A549 (cell line): ENCODE measurements around the gene MIA2. TPM values are rescaled to one million over a fixed set of nuclear protein-coding genes. Genes with fewer than 3 reads are reported as not detected.

ENCODE experiments used
- ATAC-seq, 2 experiments: fragments of 200-7000 bp in 1 of 2; fragments of >200 bp in 1 of 2; cut with Nextera tagmentation in 1 of 2; cut with Tn5 transposase in 1 of 2; 3 replicates each; pipeline versions ENCODE4 v1.8.0 to v1.9.1; 2018 to 2020; ENCODE audit warnings: mild to moderate bottlenecking in 1 of 2, moderate library complexity in 1 of 2
- CTCF ChIA-PET: fragments of 300-600 bp; sonication (Branson Sonifier 250); formaldehyde crosslinking; extraction: SDS; loops from one replicate; lab custom pipeline; 2021; ENCODE audit warnings: antibody characterized with exemption, inconsistent platforms; lab: Yijun Ruan, JAX
- POLR2A ChIA-PET: fragments of 350-600 bp; formaldehyde crosslinking; extraction: SDS; loops from one replicate; lab custom pipeline; 2021; ENCODE audit warnings: antibody characterized with exemption, inconsistent platforms; lab: Yijun Ruan, JAX
- DNase-seq, 2 experiments: peaks; one replicate each; pipeline versions ENCODE4 v3.0.0 to v3.0.0-alpha.2; 2011 to 2016; ENCODE audit warnings: low read depth in 1 of 2, low spot score in 1 of 2
- FAIRE-seq: peaks from 2 replicates; lab custom pipeline; 2011; peaks lifted over from hg19 to GRCh38; lab: Jason Lieb, UNC
- H3K27ac ChIP-seq, 2 experiments: fragments of >200 bp; sonication (Bioruptor Twin); formaldehyde crosslinking; 3 replicates each; pipeline ENCODE4 v1.5.1; 2016 to 2017
- H3K4me1 ChIP-seq: fragments of >200 bp; sonication (Bioruptor Twin); formaldehyde crosslinking; 3 replicates; pipeline ENCODE4 v1.6.1; 2016
- H3K4me2 ChIP-seq: fragments of >200 bp; sonication (Bioruptor Twin); formaldehyde crosslinking; 3 replicates; pipeline ENCODE4 v1.6.1; 2016
- H3K4me3 ChIP-seq: fragments of >200 bp; sonication (Bioruptor Twin); formaldehyde crosslinking; 3 replicates; pipeline ENCODE4 v1.5.1; 2016
- H3K9me3 ChIP-seq: fragments of >200 bp; sonication (Bioruptor Twin); formaldehyde crosslinking; 3 replicates; pipeline ENCODE4 v1.6.1; 2016
- ATOH8 ChIP-seq: fragments of 250-450 bp; sonication (Bioruptor Pico); IDR thresholded peaks from 2 replicates; pipeline ENCODE4 v1.5.0; 2020; ENCODE audit warnings: low read depth, mild to moderate bottlenecking, moderate library complexity
- CBX2 ChIP-seq: fragments of 200-600 bp; sonication (generic); IDR thresholded peaks from 2 replicates; pipeline ENCODE4 v1.6.1; 2016; ENCODE audit warnings: low read depth, mild to moderate bottlenecking, borderline replicate concordance
- CHD2 ChIP-seq: fragments of 150-350 bp; IDR thresholded peaks from 2 replicates; pipeline ENCODE4 v1.6.1; 2014; ENCODE audit warnings: low read length; ENCODE audit not compliant: partially characterized antibody
- EHF ChIP-seq: fragments of 250-450 bp; sonication (Bioruptor Pico); IDR thresholded peaks from 2 replicates; pipeline ENCODE4 v1.5.0; 2020; ENCODE audit warnings: mild to moderate bottlenecking
- FOSB ChIP-seq: fragments of 250-450 bp; sonication (Bioruptor Pico); IDR thresholded peaks from 2 replicates; pipeline ENCODE4 v1.5.0; 2020; ENCODE audit warnings: mild to moderate bottlenecking, moderate library complexity
- HDAC2 ChIP-seq: fragments of 200-600 bp; sonication (generic); IDR thresholded peaks from 2 replicates; pipeline ENCODE4 v1.6.1; 2016
- HES2 ChIP-seq: fragments of >200 bp; sonication (Bioruptor Twin); formaldehyde crosslinking; IDR thresholded peaks from 2 replicates; pipeline ENCODE4 v1.6.1; 2016
- HOXB13 ChIP-seq: fragments of 250-450 bp; sonication (Bioruptor Pico); IDR thresholded peaks from 2 replicates; pipeline ENCODE4 v1.5.0; 2020; ENCODE audit warnings: low read depth, mild to moderate bottlenecking, moderate library complexity
- HOXB5 ChIP-seq: fragments of 250-450 bp; sonication (Bioruptor Pico); IDR thresholded peaks from 2 replicates; pipeline ENCODE4 v1.5.0; 2020; ENCODE audit warnings: mild to moderate bottlenecking, moderate library complexity
- JUN ChIP-seq, 2 experiments: fragments of >200 bp; sonication (Bioruptor Twin); formaldehyde crosslinking; IDR thresholded peaks; 2 replicates in 1 of 2; 3 replicates in 1 of 2; pipeline ENCODE4 v1.6.1; 2016 to 2017
- KDM1A ChIP-seq: fragments of 200-600 bp; sonication (generic); IDR thresholded peaks from 2 replicates; pipeline ENCODE4 v1.6.1; 2016; ENCODE audit warnings: low read depth, mild to moderate bottlenecking
- KDM5A ChIP-seq: fragments of 200-600 bp; sonication (generic); IDR thresholded peaks from 2 replicates; pipeline ENCODE4 v1.6.1; 2016; ENCODE audit warnings: antibody characterized with exemption, mild to moderate bottlenecking
- MYC ChIP-seq: IDR thresholded peaks from 2 replicates; pipeline ENCODE4 v1.6.1; 2012; ENCODE audit warnings: mild to moderate bottlenecking, inconsistent platforms, low read length, improper control_type of control experiment, borderline replicate concordance
- NR3C1 ChIP-seq: fragments of >200 bp; sonication (Bioruptor Twin); formaldehyde crosslinking; IDR thresholded peaks from 3 replicates; pipeline ENCODE4 v1.6.1; 2017
- PBX3 ChIP-seq: IDR thresholded peaks from 2 replicates; pipeline ENCODE4 v1.6.1; 2012
- POLR2AphosphoS2 ChIP-seq: conservative IDR thresholded peaks from 2 replicates; pipeline ENCODE4 v1.6.1; 2012; ENCODE audit warnings: low read length, improper control_type of control experiment, inconsistent platforms
- RAD21 ChIP-seq, 2 experiments: fragments of >200 bp in 1 of 2; sonication (Bioruptor Twin) in 1 of 2; formaldehyde crosslinking in 1 of 2; IDR thresholded peaks in 1 of 2; conservative IDR thresholded peaks in 1 of 2; 2 replicates in 1 of 2; 3 replicates in 1 of 2; pipeline ENCODE4 v1.6.1; 2012 to 2018; ENCODE audit warnings: inconsistent platforms in 1 of 2
- RARB ChIP-seq: fragments of 250-450 bp; sonication (Bioruptor Pico); IDR thresholded peaks from 2 replicates; pipeline ENCODE4 v1.8.0; 2021; ENCODE audit warnings: mild to moderate bottlenecking, moderate library complexity
- REST ChIP-seq: fragments of 200-600 bp; sonication (generic); IDR thresholded peaks from 2 replicates; pipeline ENCODE4 v1.6.1; 2016; ENCODE audit warnings: antibody characterized with exemption, mild to moderate bottlenecking, moderate library complexity
- SREBF2 ChIP-seq: fragments of 450-650 bp; IDR thresholded peaks from 2 replicates; pipeline ENCODE4 v1.6.1; 2014; ENCODE audit warnings: mild to moderate bottlenecking, moderate library complexity
- TFCP2L1 ChIP-seq: fragments of 250-450 bp; sonication (Bioruptor Pico); IDR thresholded peaks from 2 replicates; pipeline ENCODE4 v1.5.0; 2021; ENCODE audit warnings: mild to moderate bottlenecking
- ZNF302 ChIP-seq: fragments of 250-450 bp; sonication (Bioruptor Pico); IDR thresholded peaks from 2 replicates; pipeline ENCODE4 v1.9.0; 2021; ENCODE audit warnings: inconsistent platforms, mild to moderate bottlenecking, moderate library complexity
- WGBS: methylation state at CpG from one replicate; pipeline ENCODE4 v1.1.6; 2017; ENCODE audit errors: missing lambda C conversion rate; 5-methylcytosine and 5-hydroxymethylcytosine counted together
- polyA plus RNA-seq, 4 experiments: library from polyadenylated mRNA; depleted of rRNA in 3 of 4; stranded (reverse); fragments of >200 nt; fragmentation: RNase III in 1 of 4; extraction: RNeasy Plus Mini Kit Qiagen cat#74134 plus additional on column Dnase treatment in 1 of 4; gene quantifications; 2 replicates in 3 of 4; 3 replicates in 1 of 4; pipeline ENCODE4 v1.2.3, GENCODE V29; 2011 to 2017
- TF ChIP-seq, protein P1 (sequence below): fragments of >200 bp; sonication (Bioruptor Twin); formaldehyde crosslinking; IDR thresholded peaks from 3 replicates; pipeline ENCODE4 v1.6.1; 2016
- TF ChIP-seq, protein P2 (sequence below): IDR thresholded peaks from 2 replicates; pipeline ENCODE4 v1.6.1; 2012

MIA2 gene
- polyA plus RNA-seq, 2 of the 4 experiments (the other 2 are of a cell fraction) = 25.4 to 73.9 TPM

DNA sequence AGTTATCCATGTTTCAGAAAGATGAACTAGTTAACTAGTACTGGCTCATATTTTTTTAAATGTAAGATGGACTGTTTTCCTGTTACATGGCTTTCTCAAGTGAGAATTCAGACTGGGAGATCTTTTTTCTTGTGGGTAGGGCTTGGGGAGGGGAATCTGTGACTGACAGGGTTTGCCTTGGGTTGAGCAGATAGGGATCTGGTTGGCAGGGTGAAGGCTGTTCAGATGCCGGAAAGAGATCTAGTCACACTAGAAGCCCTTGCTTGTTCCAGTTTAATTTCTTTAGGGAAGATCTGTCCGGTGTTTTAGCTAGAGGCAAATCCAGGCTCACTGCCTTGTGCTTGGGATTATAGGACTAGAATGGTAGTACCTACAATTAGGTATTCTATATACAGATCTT, 135.3 kb downstream of the MIA2 start:
- POLR2A ChIA-PET = interaction anchor here (1.0 kb wide), 2 partner anchors 199 to 266 kb away, joined by 3 read pairs; partner anchors contain the start of genes SEC23A and TRAPPC6B
- no peak for DNase-seq

GRCh38 chr14:39370415-39370814, 136.7 kb downstream of the MIA2 start:
- ChIA-PET POLR2A (no interaction called here), CTCF (interaction anchor here (0.8 to 1.3 kb wide), 2 partner anchors 9 to 139 kb away, joined by 3 to 6 read pairs; no protein-coding TSS in a partner anchor)
- H3K9me3 ChIP-seq = no peaks in the 10 kb centered on the region
- 93% methylated on average over 12 of the region's 12 CpGs for WGBS
- H3K4me3 ChIP-seq = no peak overlapping the region
- TF ChIP-seq TFCP2L1 (CRISPR knock-in tag) (no peak), HES2 (no peak), KDM1A (no peak), MYC (no peak), NR3C1 (no peak)
- H3K4me2 ChIP-seq = no peak overlapping the region
- FAIRE-seq = no peak
- peaks cover 7% of the 10 kb centered on the region; the same call in 1 of the 3 replicates for H3K4me1 ChIP-seq
- ATAC-seq = no peak
- H3K27ac ChIP-seq = no peak overlapping the region
- DNase-seq = no peak

More for the DNA sequence above, 135.3 kb downstream of the MIA2 start:
- TF ChIP-seq ATOH8 (CRISPR knock-in tag) (no peak), HOXB5 (CRISPR knock-in tag) (no peak)
- 85% methylated on average over 2 of the region's 2 CpGs for WGBS
- H3K4me1 ChIP-seq = no peaks in the 10 kb centered on the region
- no peak overlapping the region for H3K27ac ChIP-seq
- no peak for ATAC-seq
- H3K9me3 ChIP-seq = peaks cover 4% of the 10 kb centered on the region; the same call in 1 of the 3 replicates
- CTCF ChIA-PET = interaction anchor here (0.7 to 2.1 kb wide), 13 partner anchors 8 to 267 kb away, joined by 3 to 10 read pairs (median 4); no protein-coding TSS in a partner anchor
- FAIRE-seq = no peak
- H3K4me3 ChIP-seq = no peak overlapping the region
- no peak overlapping the region for H3K4me2 ChIP-seq

- peaks cover 23% of the 10 kb centered on the region for H3K4me1 ChIP-seq
- POLR2A ChIA-PET = no interaction called here
- DNase-seq (no peak), ATAC-seq (no peak), FAIRE-seq (no peak)
- H3K4me3 ChIP-seq = no peak overlapping the region
- CTCF ChIA-PET = interaction anchor here (0.6 to 2.0 kb wide), 3 partner anchors 141 to 1469 kb away, joined by 3 to 8 read pairs (median 3); no protein-coding TSS in a partner anchor
- TF ChIP-seq JUN (IDR thresholded peaks at IDR 0.05) (no peak), CBX2 (no peak), KDM5A (no peak), PBX3 (no peak), EHF (CRISPR knock-in tag) (no peak), RARB (CRISPR knock-in tag) (no peak), SREBF2 (no peak)
- H3K4me2 ChIP-seq = no peak overlapping the region
- WGBS = 91% methylated on average over 1 of the region's 1 CpG
- H3K9me3 ChIP-seq = no peaks in the 10 kb centered on the region
- no peak overlapping the region for H3K27ac ChIP-seq
Measured at GRCh38 chr14:39372656-39373055, 138.9 kb downstream of the MIA2 start.

GRCh38 chr14:39374851-39375250, 141.1 kb downstream of the MIA2 start:
- peaks cover 26% of the 10 kb centered on the region for H3K4me1 ChIP-seq
- ChIA-PET CTCF (interaction anchor here (1.4 to 1.5 kb wide), 2 partner anchors 18 to 268 kb away, joined by 3 to 4 read pairs; no protein-coding TSS in a partner anchor), POLR2A (no interaction called here)
- no peak overlapping the region; a peak in 1 of 6 replicates for H3K27ac ChIP-seq
- FAIRE-seq (no peak), ATAC-seq (no peak), DNase-seq (no peak)
- H3K4me2 ChIP-seq = no peak overlapping the region
- no peaks in the 10 kb centered on the region for H3K9me3 ChIP-seq
- no peak for TF ChIP-seq RAD21 (conservative IDR thresholded peaks at IDR 0.05 in 1 of 2, IDR thresholded peaks at IDR 0.05 in 1 of 2)
- TF ChIP-seq REST = no peak
- TF ChIP-seq, protein P1, sequence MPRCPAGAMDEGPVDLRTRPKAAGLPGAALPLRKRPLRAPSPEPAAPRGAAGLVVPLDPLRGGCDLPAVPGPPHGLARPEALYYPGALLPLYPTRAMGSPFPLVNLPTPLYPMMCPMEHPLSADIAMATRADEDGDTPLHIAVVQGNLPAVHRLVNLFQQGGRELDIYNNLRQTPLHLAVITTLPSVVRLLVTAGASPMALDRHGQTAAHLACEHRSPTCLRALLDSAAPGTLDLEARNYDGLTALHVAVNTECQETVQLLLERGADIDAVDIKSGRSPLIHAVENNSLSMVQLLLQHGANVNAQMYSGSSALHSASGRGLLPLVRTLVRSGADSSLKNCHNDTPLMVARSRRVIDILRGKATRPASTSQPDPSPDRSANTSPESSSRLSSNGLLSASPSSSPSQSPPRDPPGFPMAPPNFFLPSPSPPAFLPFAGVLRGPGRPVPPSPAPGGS = no peak
- no peak for TF ChIP-seq HOXB13 (CRISPR knock-in tag)
- TF ChIP-seq HOXB5 (CRISPR knock-in tag) = no peak
- TF ChIP-seq HDAC2 = no peak
- TF ChIP-seq JUN (IDR thresholded peaks at IDR 0.05) = no peak
- TF ChIP-seq, protein P2, sequence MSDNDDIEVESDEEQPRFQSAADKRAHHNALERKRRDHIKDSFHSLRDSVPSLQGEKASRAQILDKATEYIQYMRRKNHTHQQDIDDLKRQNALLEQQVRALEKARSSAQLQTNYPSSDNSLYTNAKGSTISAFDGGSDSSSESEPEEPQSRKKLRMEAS = no peak
- TF ChIP-seq CHD2 = no peak
- TF ChIP-seq ZNF302 (CRISPR knock-in tag) = no peak
- TF ChIP-seq FOSB (CRISPR knock-in tag) = no peak
- no peak for TF ChIP-seq POLR2AphosphoS2
- H3K4me3 ChIP-seq = no peak overlapping the region
